GM23248 (cell line): ENCODE data around the gene PLAAT1.

Experiments used
- EZH2 ChIP-seq: fragments of 200-600 bp; sonication (generic); IDR thresholded peaks from 2 replicates; pipeline ENCODE4 v1.6.1; 2018; ENCODE audit warnings: antibody characterized with exemption, mild to moderate bottlenecking; ENCODE audit not compliant: insufficient read depth, poor library complexity, severe bottlenecking
- EZH2phosphoT487 ChIP-seq: fragments of 200-600 bp; sonication (generic); IDR thresholded peaks from 2 replicates; pipeline ENCODE4 v1.6.1; 2018; ENCODE audit warnings: antibody characterized with exemption, moderate library complexity, mild to moderate bottlenecking, low read depth; ENCODE audit not compliant: insufficient read depth

GRCh38 chr3:193211173-193211572 is 29.8 kb upstream of the PLAAT1 start:
- no peak for TF ChIP-seq EZH2
- no peak for TF ChIP-seq EZH2phosphoT487
